Kidney tubule cell (primary cell): Measurements from ENCODE around the gene STAC.
A peak's percentile ranks its signal among the peaks of the same experiment; 100 is the strongest.
"Not testable (repeated sequence)": the region's sequence is repeated elsewhere in the genome, so short reads cannot be mapped to it uniquely, and the experiment has no call there.

Experiments used
- DNase-seq: peaks from one replicate; pipeline ENCODE4 v3.0.0-alpha.2; 2018; ENCODE audit warnings: low spot score

STAC gene

DNA sequence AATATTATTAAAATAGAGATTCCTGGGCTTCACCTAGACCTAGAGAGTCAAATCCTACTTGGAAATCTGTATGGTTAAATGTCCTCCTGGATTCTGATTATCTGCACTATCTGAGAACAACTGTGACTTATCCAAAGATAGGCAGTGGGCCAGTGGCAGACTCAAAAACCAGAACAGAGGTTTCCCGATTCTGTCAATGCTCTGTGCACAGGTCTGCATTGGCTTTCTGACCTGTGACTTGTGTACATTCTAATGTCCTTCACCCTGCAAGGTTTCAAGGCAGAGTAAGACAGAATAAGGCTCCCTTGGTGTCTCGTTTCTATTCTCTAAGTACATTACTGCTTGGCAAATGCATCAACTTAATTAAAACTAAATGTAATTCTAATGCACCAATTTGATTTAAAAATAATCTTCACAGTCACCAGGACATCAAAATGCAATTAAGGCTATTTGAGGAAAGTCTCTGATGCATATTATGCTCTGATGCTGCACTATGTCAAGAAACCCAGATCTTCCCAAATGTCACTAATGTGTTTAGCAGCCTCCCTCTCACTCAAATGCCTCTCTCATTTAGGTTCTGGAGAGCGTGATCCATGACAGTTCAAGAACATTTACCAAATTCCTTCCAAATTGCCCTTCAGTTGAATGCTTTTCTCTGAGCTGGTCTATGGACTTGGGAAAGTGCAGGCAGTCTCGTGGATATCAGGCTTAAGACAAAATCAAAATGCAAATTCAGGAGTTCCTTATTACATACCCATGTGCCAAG, 140.1 kb downstream of the STAC start:
- DNase-seq = no peak

DNA sequence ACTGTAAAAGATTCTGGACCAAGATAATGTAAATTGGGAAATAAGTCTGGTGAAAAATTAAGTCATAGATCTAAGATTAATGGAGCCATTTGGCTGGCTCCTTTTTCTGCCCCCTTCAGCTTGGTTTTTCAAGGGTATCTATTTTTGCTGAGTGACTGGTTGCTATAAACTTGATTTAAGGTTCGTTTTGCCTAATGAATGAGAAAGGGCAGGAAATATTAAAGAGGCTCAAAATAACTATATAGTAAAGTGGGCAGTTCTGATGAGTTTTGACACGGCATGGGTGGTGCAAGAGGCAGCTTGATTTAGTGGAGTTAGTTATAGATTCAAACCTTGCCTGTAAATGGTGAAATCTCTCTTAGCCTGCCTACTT, 140.7 kb downstream of the STAC start:
- DNase-seq = no peak

GRCh38 chr3:36524560-36524959, 144.3 kb downstream of the STAC start:
- DNase-seq = no peak

DNA sequence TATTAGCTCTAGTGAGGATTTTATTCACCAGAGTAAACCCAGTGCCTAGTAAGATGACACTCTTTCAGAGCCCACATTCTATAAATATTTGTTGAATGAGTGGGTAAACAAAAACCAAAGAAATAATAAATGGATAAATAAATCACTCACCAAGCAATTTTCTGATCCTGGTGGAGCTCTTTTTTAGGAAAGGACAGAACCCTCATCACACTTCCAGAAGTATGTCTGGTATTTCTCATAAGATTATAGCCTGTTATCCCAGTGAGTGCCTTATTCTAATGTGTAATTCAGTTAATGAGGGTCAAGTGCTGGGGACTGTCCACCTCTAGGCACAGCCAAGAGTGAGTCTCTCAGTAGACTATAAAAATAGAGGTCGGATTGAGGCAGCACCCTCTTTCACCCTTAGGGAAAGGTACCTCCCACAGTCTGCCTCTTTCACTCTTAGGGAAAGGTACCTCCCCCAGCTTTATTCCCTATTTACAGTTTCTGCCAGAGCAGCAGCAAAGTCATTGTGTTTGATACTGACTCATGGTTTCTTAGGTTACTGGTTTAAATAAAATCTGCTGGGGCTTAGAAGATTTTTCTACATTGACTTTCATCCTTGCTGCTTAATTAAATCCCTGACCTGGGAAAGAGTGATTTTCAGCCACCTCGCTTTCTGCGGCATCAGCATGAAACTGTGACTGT, 145.0 kb downstream of the STAC start:
- peak; percentile 86 for DNase-seq

- no peak for DNase-seq
These were observed 157.9 kb downstream of the STAC start for GRCh38 chr3:36538136-36538749.

GRCh38 chr3:36540888-36541518, 160.7 kb downstream of the STAC start:
- peak; percentile 47 for DNase-seq

DNA sequence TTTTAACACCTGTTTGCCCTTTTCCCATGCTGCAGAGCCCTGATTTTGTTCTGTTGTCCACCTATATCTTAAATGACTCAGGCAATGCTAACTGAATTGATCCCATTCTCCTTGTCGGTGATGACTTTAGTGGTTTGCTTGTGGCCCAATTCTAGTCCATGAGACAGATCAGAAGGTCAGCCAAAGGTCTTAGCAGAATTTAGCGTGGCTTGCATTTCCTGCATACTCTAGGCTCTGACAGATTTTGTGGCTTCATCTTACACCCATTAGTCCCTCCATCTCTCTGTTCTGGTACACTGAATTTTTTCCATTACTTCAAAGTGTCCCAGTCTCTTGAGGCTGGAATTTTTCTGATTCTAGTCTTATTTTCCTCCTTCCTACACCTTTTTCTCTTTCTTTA, 161.9 kb downstream of the STAC start:
- DNase-seq = peak; percentile 43

DNA sequence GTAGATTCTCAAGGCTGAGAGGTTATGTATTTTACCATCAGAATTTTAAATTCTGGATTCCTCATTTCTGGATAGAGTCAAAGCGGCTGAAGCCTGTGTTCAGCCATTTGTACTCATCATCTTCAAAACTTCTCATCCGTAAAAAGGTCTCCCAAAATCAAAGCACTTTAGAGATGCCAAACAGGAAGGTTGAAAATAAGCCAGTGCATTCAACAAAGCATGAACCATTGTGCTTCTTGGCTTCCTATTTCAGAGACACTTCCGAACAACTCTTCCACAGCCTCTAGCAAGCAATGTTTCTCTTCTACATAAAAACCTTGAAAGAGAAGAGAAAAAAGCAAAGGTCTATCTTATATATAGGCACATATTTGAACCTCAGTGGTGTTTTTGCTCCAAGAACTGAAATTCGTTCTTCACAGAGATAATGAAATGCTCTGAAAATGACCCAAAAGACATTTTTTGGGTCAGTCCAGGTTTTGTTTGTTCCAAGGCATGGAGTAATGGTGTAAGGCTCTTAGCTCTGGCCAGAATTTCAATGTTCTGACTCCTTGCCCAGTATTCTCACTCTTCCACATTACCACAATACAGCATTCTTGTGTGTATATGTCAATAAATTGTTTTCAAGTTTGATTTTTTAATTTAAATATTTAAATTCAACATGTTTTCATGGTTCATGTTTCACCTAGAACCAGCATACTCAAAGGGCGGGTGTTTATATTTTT, 163.1 kb downstream of the STAC start:
- no peak for DNase-seq

DNA sequence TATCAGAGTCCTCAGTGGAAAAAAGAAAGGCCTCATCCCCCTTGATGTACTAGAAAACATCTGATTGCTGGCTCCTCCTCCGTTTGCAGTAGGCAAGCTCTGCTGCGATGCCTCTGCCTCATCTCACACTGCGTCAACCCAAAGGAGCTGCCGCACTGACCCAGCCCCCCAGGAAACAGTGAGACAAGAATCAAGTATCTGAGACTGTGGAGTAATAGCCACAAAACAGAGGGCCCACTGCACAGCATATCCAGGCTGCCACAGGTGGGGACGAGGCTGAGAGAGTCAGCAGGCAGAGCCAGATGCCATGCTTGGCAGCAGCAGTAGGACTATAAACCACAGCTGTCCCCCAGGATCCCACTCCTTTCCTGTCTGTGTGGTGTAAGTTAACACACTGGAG, 165.9 kb downstream of the STAC start:
- DNase-seq = no peak

DNA sequence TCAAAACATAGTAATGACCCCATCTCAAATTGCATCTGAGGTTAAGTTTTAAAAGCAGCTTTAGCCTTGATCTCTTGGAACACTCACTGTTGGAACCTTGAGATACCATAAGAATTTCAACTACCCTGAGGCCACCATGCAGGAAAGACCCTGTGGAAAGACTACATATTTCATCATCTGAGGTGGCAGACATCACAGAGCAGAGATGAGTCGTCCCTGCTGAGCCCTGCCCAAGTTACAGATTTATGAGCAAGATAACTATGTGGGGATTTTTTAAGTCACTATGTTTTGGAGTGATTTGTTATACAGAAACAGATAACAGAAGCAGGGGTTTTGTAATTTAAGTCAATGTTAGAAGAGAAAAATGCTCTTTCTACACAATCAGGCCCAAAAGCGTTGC, 168.4 kb downstream of the STAC start:
- peak; percentile 49 for DNase-seq

DNA sequence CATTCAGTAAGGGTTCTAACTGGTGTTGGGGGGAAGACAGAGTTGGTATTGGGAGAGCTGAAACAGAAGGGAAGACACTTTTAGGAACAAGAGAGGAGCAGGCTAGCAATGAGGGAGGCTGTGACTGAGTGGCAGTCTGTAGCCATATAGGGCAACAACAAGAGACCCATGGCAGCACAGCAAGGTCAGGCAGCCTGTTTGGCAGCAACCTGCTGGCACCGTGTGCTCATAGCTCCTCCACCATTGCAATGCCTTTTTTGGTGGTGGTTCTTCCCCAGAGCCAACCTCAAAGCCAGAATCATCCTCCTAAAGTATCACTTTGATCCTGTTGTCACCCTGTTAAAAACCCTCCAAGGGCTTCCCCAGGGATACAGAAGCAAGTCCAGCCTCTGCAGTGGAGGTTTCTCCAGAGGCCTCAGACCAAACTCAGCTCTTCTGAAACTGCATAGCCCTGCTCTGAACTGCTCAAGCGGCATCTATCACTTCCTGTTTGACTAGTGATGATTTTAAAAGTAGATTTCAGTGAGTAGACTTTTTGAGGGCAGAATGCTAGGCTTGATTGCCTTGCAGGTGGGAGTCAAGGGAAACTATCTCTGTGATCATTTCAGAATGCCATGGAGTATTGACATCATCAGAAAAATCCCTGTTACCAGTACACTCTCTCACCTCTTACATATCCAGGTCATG, 176.9 kb downstream of the STAC start:
- peak; percentile 69 for DNase-seq

GRCh38 chr3:36557708-36558421, 177.6 kb downstream of the STAC start:
- no peak for DNase-seq

DNA sequence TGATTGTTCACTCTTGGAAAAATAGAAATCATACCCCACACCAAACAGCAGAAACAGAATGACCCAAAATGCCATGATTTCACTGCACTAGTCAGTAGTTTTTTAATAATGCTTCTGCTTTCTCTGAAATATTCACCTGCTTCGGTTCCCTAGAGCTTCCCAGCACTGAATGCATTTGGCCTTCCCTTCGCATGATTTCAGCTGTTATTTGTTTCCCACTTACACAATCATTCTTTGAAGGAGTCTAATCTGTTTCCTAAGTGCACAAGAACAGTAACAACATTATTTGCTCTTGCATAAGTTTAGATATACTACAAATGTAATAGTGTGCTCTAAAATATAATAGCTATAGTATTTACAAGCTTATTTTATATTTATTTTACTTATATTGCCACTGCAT, 178.7 kb downstream of the STAC start:
- DNase-seq = no peak

DNA sequence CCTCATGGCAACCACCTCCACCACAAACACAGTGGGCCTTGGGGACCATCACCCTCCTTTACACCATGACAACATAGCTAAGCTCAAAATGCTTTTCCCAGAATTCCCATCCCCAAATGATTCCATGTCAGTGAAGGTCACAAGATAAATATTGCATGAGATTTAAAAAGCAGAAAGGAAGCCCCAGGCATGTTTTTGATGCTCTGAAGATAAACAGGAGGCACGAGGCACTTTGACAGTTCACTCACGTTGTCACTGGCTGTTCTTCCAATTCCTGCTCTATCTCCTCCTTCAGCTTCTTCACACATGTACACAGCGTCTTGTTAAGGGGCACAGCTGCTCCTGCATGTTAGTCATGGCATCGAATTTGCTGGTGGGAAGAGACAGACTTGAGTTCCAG, 180.4 kb downstream of the STAC start:
- no peak for DNase-seq

DNA sequence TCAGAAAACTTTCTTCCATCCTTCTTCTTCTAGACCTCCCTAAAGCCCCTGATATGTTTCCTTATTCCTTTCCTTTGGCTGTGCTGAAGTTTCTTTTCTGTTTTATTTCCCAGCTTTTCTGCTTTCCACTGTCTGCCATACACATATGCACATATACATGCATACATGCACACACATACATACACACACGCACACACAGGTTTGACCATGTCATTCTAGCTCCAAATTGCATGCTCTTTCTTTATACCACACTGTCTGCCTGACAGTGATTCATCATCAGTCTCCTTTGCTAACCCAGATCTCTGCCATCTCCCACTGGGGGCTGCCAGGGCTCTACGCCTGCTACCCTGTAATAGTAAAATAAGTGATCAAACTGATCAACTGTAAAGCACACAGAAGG, 181.3 kb downstream of the STAC start:
- DNase-seq = no peak

DNA sequence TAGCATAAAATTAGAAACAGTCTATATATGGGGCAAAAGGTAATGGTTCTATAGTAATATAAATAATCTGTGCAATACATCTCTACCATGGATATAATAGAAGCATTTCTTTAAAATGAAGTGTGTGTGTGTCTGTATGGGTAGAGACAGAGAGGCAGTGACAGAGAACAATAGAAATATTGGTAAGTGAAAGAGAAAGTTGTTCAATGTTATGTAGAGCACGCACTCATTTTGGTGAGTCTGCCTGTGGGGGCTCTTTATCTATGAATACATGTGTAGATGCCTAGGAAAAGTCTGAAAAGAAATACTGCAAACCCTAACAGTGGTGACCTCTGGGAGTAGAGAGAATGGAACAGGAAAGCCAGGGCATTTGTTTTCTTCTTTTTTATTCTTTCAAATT, 182.6 kb downstream of the STAC start:
- DNase-seq = no peak

DNA sequence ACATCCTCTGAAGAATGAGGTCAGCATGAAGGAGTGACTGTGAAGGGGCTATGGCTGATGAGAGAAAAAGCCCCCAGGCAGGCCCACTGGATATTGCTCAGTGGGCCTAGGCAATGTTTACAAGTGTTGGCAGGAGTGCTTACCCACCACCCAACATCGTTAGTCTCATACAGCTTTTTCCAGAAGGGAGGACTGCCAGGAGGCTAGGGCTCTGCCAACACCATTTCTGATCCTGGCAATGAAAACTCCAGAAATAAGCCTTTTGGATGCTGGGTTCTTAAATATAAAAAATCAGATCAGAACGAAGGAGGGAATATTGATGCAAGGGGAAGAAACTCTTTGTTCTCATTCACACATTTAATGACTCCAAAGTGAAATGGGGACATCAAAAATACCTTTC, 194.9 kb downstream of the STAC start:
- DNase-seq = no peak

DNA sequence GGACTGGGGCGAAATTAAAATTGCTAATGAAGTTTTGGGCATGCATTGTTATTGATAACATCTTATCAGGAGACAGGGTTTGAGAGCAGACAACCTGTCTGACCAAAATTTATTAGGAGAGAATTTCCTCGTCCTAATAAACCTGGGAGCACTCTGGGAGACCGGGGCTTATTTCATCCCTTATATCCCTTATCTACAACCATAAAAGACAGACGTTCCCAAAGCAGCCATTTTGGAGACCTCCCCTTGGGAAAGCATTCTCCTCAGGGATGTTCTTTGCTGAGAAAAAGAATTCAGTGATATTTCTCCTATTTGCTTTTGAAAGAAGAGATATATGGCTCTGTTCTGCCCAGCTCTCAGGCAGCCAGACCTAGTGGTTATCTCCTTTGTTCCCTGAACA, 198.1 kb downstream of the STAC start:
- DNase-seq = not testable (repeated sequence)

GRCh38 chr3:36579746-36580145, 199.4 kb downstream of the STAC start:
- DNase-seq = no peak

DNA sequence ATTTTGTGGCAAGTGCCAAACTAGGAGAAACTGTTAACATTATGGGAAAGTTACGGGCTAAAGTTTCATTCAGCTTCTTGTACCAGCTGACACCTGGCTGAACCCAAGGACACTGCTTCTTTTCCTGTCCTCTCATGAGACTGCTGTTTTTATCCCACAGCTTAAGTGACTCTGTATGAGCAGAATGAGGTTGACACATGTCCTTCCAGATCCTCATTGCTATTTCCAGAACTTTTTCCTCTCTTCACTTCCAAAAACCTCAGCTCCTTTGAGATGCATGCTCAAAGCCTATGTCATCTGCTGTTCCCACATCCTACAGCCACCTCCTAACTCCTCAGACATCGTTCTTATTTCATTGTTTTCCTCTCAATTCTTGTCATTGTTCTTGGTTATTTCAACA, 200.4 kb downstream of the STAC start:
- no peak for DNase-seq

GRCh38 chr3:36591959-36592358, 211.7 kb downstream of the STAC start:
- DNase-seq = peak; percentile 35
